Measurements from ENCODE around the gene PRKCB.

DNA sequence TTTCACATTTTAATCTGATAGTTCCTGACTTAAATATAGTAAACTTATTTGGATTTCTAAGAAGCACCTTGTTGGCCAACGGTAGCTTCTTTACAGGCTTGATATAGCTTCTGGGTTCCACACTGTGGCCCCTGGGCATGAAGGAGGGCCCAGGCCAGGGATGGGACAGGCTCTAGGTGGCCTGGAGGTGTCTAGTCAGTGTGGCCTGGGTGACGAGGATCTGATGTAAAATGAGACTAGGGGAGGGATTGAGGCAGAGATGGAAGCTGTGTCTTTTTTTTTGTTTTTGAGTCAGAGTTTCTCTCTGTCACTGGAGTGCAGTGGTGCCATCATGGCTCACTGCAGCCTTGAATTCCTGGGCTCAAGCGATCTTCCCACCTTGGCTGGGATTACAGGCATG is 187.0 kb downstream of the PRKCB start:
- TF ChIP-seq SIN3A (IDR thresholded peaks at IDR 0.05; ENCODE audit: borderline replicate concordance, insufficient read depth, low read length), result no peak
- TF ChIP-seq, protein P1, sequence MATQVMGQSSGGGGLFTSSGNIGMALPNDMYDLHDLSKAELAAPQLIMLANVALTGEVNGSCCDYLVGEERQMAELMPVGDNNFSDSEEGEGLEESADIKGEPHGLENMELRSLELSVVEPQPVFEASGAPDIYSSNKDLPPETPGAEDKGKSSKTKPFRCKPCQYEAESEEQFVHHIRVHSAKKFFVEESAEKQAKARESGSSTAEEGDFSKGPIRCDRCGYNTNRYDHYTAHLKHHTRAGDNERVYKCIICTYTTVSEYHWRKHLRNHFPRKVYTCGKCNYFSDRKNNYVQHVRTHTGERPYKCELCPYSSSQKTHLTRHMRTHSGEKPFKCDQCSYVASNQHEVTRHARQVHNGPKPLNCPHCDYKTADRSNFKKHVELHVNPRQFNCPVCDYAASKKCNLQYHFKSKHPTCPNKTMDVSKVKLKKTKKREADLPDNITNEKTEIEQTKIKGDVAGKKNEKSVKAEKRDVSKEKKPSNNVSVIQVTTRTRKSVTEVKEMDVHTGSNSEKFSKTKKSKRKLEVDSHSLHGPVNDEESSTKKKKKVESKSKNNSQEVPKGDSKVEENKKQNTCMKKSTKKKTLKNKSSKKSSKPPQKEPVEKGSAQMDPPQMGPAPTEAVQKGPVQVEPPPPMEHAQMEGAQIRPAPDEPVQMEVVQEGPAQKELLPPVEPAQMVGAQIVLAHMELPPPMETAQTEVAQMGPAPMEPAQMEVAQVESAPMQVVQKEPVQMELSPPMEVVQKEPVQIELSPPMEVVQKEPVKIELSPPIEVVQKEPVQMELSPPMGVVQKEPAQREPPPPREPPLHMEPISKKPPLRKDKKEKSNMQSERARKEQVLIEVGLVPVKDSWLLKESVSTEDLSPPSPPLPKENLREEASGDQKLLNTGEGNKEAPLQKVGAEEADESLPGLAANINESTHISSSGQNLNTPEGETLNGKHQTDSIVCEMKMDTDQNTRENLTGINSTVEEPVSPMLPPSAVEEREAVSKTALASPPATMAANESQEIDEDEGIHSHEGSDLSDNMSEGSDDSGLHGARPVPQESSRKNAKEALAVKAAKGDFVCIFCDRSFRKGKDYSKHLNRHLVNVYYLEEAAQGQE (IDR thresholded peaks at IDR 0.05; ENCODE audit: insufficient read depth in 1 of 2, low read depth in 2 of 2, low read length in 2 of 2), result no peak
- no peak for TF ChIP-seq TAF1 (IDR thresholded peaks at IDR 0.05; ENCODE audit: borderline replicate concordance, insufficient read depth, low read length)
- TF ChIP-seq POLR2AphosphoS5 (IDR thresholded peaks at IDR 0.05; ENCODE audit: low read depth, low read length), result no peak

Data from PFSK-1 (cell line).